Left ventricle myocardium inferior (tissue), 1 donor: ENCODE results near the gene CENPM. TPM values are rescaled to one million over a fixed set of nuclear protein-coding genes. Genes with fewer than 3 reads are reported as not detected.

ENCODE experiments used
- DNase-seq: peaks from one replicate; pipeline ENCODE4 v3.0.0-alpha.2; 2020
- H3K27ac ChIP-seq: fragments of 200-600 bp; replicated peaks from 2 replicates; pipeline ENCODE4 v1.8.0; 2021
- H3K27me3 ChIP-seq: fragments of 200-600 bp; 2 replicates; pipeline ENCODE4 v1.8.0; 2021; ENCODE audit warnings: low read depth
- H3K36me3 ChIP-seq: fragments of 200-600 bp; 2 replicates; pipeline ENCODE4 v1.8.0; 2021
- H3K4me1 ChIP-seq: fragments of 200-600 bp; 2 replicates; pipeline ENCODE4 v1.8.0; 2021
- H3K4me3 ChIP-seq: fragments of 200-600 bp; 2 replicates; pipeline ENCODE4 v1.8.0; 2021; ENCODE audit warnings: mild to moderate bottlenecking, moderate library complexity
- H3K9me3 ChIP-seq: fragments of 200-600 bp; replicated peaks from 2 replicates; pipeline ENCODE4 v1.8.0; 2021
- CTCF ChIP-seq: fragments of 200-600 bp; IDR thresholded peaks from 2 replicates; pipeline ENCODE4 v1.8.0; 2021; ENCODE audit warnings: antibody characterized with exemption, mild to moderate bottlenecking, borderline replicate concordance
- intact Hi-C: fragments of 100-400 bp; cut with micrococcal nuclease; formaldehyde crosslinking; loops from one replicate; pipeline ENCODE4 v1.11.0; 2022
- total RNA-seq: library from RNA; stranded (reverse); fragmentation: NEBNext Ultra II Directional; extraction: Animal tissue kit (Norgen Biotek cat#: 25700); gene quantifications from one replicate; pipeline ENCODE4 v1.2.1, GENCODE V29; 2021
- donor health status: DM: no; HTN: yes; CAD: no; lungs with severe emphysema.

CENPM gene
- total RNA-seq, 1 donor from 2014 or later = 0.47 TPM

- intact Hi-C loops = no loop called here
- no peaks in the 10 kb centered on the region for H3K4me1 ChIP-seq
- peaks cover 25% of the 10 kb centered on the region for H3K27me3 ChIP-seq
- H3K4me3 ChIP-seq = no peak overlapping the region
- no peak for DNase-seq
- no peaks in the 10 kb centered on the region for H3K9me3 ChIP-seq
- H3K36me3 ChIP-seq = no peaks in the 10 kb centered on the region
- TF ChIP-seq CTCF = no peak
- H3K27ac ChIP-seq = no peak overlapping the region
Measured at GRCh38 chr22:41987276-41987675, 40.3 kb upstream of the CENPM start.

- TF ChIP-seq CTCF = no peak
- Histone ChIP-seq H3K36me3 (no peaks in the 10 kb centered on the region), H3K27me3 (peaks cover 32% of the 10 kb centered on the region), H3K4me3 (no peak overlapping the region), H3K27ac (no peak overlapping the region), H3K9me3 (no peaks in the 10 kb centered on the region), H3K4me1 (no peaks in the 10 kb centered on the region)
- intact Hi-C loops = no loop called here
- DNase-seq = no peak
Measured at GRCh38 chr22:41983513-41984405, 36.8 kb upstream of the CENPM start.

- no peak overlapping the region for H3K4me3 ChIP-seq
- no peaks in the 10 kb centered on the region for H3K36me3 ChIP-seq
- no peaks in the 10 kb centered on the region for H3K4me1 ChIP-seq
- DNase-seq = no peak
- H3K27ac ChIP-seq = no peak overlapping the region
- intact Hi-C loops = no loop called here
- no peaks in the 10 kb centered on the region for H3K9me3 ChIP-seq
- peaks cover 29% of the 10 kb centered on the region for H3K27me3 ChIP-seq
- TF ChIP-seq CTCF = no peak
Measured at GRCh38 chr22:41982865-41983264, 35.9 kb upstream of the CENPM start.

- H3K4me3 ChIP-seq = no peak overlapping the region
- H3K4me1 ChIP-seq = peaks cover 10% of the 10 kb centered on the region
- H3K27ac ChIP-seq = no peak overlapping the region
- intact Hi-C loops = no loop called here
- H3K27me3 ChIP-seq = peaks cover 53% of the 10 kb centered on the region
- TF ChIP-seq CTCF = no peak
- no peak for DNase-seq
- no peaks in the 10 kb centered on the region for H3K36me3 ChIP-seq
- H3K9me3 ChIP-seq = no peaks in the 10 kb centered on the region
Measured at GRCh38 chr22:41979423-41980250, 32.7 kb upstream of the CENPM start.

GRCh38 chr22:41978732-41979131 lies 31.8 kb upstream of the CENPM start:
- H3K27ac ChIP-seq = no peak overlapping the region
- H3K36me3 ChIP-seq = no peaks in the 10 kb centered on the region
- no peak overlapping the region for H3K4me3 ChIP-seq
- peaks cover 62% of the 10 kb centered on the region for H3K27me3 ChIP-seq
- no peak for TF ChIP-seq CTCF
- DNase-seq = no peak
- intact Hi-C loops = no loop called here
- H3K4me1 ChIP-seq = peaks cover 10% of the 10 kb centered on the region
- H3K9me3 ChIP-seq = no peaks in the 10 kb centered on the region
